ENCODE measurements around the gene WNT1.

WNT1 gene

GRCh38 chr12:48954841-48955501 is 23.2 kb upstream of the WNT1 start:
- no peak overlapping the region for H3K4me2 ChIP-seq (ENCODE audit: low read length)
- H3K36me3 ChIP-seq (replicated peaks; ENCODE audit: low read depth, low read length) = peaks cover 6% of the 10 kb centered on the region
- H3K27me3 ChIP-seq (ENCODE audit: low read depth, low read length) = no peaks in the 10 kb centered on the region
- H3K4me1 ChIP-seq (ENCODE audit: low read length) = peaks cover 20% of the 10 kb centered on the region
- no peaks in the 10 kb centered on the region for H3K9me3 ChIP-seq (ENCODE audit: insufficient read depth, low read length)
- H3K9ac ChIP-seq (ENCODE audit: low read length) = no peak overlapping the region
- no peak overlapping the region for H2AFZ ChIP-seq (ENCODE audit: low read depth, low read length)
- no peak for TF ChIP-seq EZH2phosphoT487 (IDR thresholded peaks at IDR 0.05; ENCODE audit: low read depth)
- no peak for TF ChIP-seq CTCF (IDR thresholded peaks at IDR 0.05; ENCODE audit: low read depth, low read length)
- H3K79me2 ChIP-seq (ENCODE audit: low read length) = peaks cover 50% of the 10 kb centered on the region
- peaks cover 14% of the 10 kb centered on the region for H4K20me1 ChIP-seq (ENCODE audit: insufficient read depth, low read length)
- H3K27ac ChIP-seq (ENCODE audit: low read length) = no peak overlapping the region
- no peak overlapping the region for H3K4me3 ChIP-seq (ENCODE audit: low read length)

- Histone ChIP-seq H3K9me3 (ENCODE audit: insufficient read depth, low read length) (no peaks in the 10 kb centered on the region), H3K79me2 (ENCODE audit: low read length) (peaks cover 50% of the 10 kb centered on the region), H2AFZ (ENCODE audit: low read depth, low read length) (peak overlapping the region; percentile 73; the same call in 1 of the 2 replicates), H3K27ac (ENCODE audit: low read length) (peak overlapping the region; percentile 42), H3K9ac (ENCODE audit: low read length) (peak overlapping the region; percentile 85), H3K4me3 (ENCODE audit: low read length) (peak overlapping the region; percentile 94), H3K27me3 (ENCODE audit: low read depth, low read length) (no peaks in the 10 kb centered on the region), H3K36me3 (replicated peaks; ENCODE audit: low read depth, low read length) (peaks cover 6% of the 10 kb centered on the region), H4K20me1 (ENCODE audit: insufficient read depth, low read length) (peaks cover 14% of the 10 kb centered on the region), H3K4me2 (ENCODE audit: low read length) (peak overlapping the region; percentile 97), H3K4me1 (ENCODE audit: low read length) (peaks cover 20% of the 10 kb centered on the region)
- TF ChIP-seq CTCF (IDR thresholded peaks at IDR 0.05; ENCODE audit: low read depth, low read length) (no peak), EZH2phosphoT487 (IDR thresholded peaks at IDR 0.05; ENCODE audit: low read depth) (no peak)
Measured at GRCh38 chr12:48956279-48957140, 21.6 kb upstream of the WNT1 start.

- Histone ChIP-seq H3K27ac (ENCODE audit: low read length) (peak within 1 kb of the TSS; percentile 42), H4K20me1 (ENCODE audit: insufficient read depth, low read length) (peaks cover 9% of the 10 kb centered on the region), H2AFZ (ENCODE audit: low read depth, low read length) (peak within 1 kb of the TSS; percentile 73), H3K4me3 (ENCODE audit: low read length) (peak within 1 kb of the TSS; percentile 94), H3K9ac (ENCODE audit: low read length) (peak within 1 kb of the TSS; percentile 85), H3K9me3 (ENCODE audit: insufficient read depth, low read length) (no peaks in the 10 kb centered on the region), H3K4me1 (ENCODE audit: low read length) (peaks cover 20% of the 10 kb centered on the region), H3K36me3 (replicated peaks; ENCODE audit: low read depth, low read length) (peaks cover 6% of the 10 kb centered on the region), H3K4me2 (ENCODE audit: low read length) (peak within 1 kb of the TSS; percentile 97), H3K79me2 (ENCODE audit: low read length) (peaks cover 44% of the 10 kb centered on the region), H3K27me3 (ENCODE audit: low read depth, low read length) (no peaks in the 10 kb centered on the region)
- TF ChIP-seq CTCF (IDR thresholded peaks at IDR 0.05; ENCODE audit: low read depth, low read length) = no peak
- no peak for TF ChIP-seq EZH2phosphoT487 (IDR thresholded peaks at IDR 0.05; ENCODE audit: low read depth)
Measured at GRCh38 chr12:48957141-48958048, 20.7 kb upstream of the WNT1 start, which contains the start of gene ARF3. TSS of gene ARF3 (minus strand) at chr12:48957487. CDS start at chr12:48941095, 16,392 bp downstream.

All from OCI-LY3 (cell line).